GM19099 (cell line): ENCODE measurements around the gene KLRG1.

Experiments used
- POLR2A ChIP-seq: IDR thresholded peaks from 3 replicates; pipeline ENCODE4 v1.6.1; 2011; ENCODE audit warnings: low read depth; ENCODE audit not compliant: insufficient read length; ENCODE audit errors: extremely low read depth

Gene KLRG1

DNA sequence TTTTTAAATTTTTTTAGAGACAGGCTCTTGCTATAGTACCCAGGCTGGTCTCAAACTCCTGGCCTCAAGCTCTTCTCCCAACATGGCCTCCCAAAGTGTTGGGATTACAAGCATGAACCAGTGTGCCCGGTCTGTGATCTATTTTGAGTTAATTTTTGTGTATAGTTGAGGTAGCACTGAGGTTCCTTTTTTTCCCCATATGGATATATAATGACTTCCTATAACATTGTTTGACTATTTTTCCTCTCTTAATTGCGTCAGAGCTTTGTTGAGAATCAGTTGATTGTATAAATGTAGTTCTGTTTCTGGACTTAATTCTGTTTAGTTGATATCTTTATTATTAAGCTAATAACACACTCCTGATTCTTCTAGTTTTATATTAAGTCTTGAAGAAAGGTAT is 31.3 kb upstream of the KLRG1 start:
- no peak for TF ChIP-seq POLR2A

DNA sequence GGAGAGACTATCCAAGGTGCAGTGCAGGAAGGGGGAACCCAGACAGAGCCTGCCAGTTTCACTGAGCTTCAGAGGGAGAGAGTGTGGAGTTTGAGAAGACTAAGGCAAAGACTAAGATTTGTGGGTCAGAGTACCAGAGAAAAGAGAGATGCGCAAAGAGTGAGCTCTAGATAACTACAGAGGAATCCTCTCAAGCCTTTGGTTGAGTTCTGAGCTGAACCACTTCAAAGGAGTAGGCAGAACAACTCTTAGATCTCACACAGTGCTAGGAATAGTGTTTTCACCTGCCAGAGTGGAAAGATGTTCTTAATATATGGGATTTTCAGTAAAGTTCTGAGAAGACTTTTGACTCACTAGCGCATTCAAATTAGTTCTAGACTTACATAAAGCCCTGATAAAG is 29.2 kb upstream of the KLRG1 start:
- no peak for TF ChIP-seq POLR2A

DNA sequence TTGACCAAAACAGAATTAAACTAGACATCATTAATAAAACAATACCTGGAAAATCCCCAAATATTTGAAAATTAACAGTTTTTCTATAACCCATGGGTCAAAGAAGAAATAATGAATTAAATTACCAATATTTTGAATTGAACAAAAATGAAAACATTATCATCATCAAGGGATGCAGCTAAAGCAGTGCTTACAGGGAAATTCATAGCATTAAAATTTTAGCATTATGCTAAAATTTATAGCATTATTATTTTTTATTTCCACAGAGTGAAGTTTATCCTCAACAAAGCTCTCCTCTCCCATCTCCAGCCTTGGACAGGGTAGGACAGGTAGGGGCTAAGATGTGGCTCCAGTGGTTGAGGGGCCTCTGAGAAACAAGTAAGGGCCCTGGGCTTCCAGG is 20.6 kb upstream of the KLRG1 start:
- no peak for TF ChIP-seq POLR2A

DNA sequence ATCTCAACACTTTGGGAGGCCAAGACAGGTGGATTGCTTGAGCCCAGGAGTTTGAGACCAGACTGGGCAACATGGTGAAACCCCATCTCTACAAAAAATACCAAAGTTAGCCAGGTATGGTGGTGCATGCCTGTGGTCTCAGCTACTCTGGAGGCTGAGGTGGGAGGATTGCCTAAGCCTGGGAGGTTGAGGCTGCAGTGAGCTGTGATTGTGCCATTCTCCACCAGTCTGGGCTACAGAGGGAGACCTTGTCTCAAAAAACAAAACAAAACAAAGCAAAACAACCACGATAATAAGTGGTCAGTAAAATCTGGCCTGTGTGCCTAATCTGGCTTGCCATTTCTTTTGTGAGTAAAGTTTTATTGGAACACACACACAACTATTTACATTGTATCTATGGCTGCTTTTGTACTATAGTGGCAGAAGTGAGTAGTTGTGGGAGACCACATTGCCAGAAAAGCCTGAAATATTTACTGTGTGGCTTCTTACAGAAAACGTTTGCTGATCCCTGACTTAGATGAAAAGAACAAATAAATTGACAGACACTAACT is 19.4 kb upstream of the KLRG1 start:
- no peak for TF ChIP-seq POLR2A

DNA sequence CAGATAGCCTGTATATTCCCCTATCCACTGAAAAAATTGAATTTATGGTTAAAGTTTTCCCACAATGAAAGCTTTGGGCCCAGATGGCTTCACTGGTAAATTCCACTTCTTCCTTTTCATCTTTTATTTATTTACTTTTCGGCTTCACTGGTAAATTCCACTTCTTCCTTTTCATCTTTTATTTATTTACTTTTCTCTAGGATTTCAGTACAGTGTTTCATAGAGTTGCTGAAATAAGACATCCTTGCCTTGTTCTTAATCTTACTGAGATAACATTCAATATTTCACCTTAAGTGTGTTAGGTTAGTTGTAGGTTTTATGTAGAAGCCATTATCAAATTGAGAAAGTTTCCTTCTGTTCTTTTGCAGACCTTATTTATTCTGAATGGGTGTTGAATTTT is 18.9 kb upstream of the KLRG1 start:
- TF ChIP-seq POLR2A, result no peak

DNA sequence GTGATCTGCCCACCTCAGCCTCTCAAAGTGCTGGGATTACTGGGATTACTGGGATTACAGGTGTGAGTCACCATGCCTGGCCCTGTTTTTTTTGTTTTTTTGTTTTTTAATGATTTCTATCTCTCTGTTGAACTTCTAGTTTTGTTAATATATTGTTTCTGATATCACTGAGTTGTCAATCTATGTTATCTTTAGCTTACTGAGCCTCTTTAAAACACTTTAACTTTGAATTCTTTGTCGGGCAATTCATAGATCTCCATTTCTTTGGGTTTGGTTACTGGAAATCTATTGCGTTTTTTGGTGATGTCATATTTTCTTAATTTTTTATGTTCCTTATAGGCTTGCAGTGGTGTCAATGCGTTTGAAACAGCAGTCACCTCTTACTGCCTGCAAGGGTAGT is 9.2 kb upstream of the KLRG1 start:
- TF ChIP-seq POLR2A, result no peak

DNA sequence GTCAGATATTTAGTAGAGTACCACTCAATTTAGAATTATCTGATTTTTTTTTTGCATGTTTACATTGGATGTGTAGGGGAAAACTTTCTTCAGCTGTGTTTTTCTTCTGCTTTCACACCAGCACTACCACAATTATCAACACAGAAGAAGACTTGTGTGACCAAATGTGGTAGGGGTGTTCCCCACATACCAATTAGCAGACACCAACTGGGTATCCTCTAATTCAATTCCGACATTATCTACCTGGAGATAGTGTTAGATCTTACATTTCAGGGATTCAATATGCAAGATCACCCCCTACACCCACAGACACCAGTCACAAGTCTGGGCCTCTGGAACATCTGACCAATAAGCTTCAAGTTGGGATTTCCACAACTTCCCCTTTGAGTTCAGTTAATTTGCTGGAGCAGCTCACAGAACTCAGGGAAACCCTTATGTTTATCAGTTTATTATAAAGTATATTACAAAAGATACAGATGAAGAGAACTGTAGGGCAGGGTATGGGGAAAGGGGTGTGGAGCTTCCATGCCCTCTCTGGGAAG is 4.1 kb upstream of the KLRG1 start:
- TF ChIP-seq POLR2A, result no peak

DNA sequence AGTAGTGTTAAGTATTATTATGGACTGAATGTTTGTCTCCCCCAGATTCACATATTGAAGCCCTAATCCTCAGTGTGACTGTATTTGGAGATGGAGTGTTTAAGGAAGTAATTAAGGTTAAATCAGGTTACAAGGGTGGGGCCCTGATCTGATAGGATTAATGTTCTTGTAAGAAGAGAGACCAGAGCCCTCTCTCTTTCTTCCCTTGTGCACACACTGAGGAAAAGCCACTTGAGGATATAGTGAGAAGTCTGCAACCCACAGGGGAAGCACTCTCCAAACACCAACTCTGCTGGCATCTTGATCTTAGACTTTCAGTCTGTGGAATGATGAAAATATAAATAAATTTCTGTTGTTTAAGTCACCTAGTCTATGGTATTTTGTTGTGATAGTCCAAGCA is 2.2 kb upstream of the KLRG1 start:
- no peak for TF ChIP-seq POLR2A

DNA sequence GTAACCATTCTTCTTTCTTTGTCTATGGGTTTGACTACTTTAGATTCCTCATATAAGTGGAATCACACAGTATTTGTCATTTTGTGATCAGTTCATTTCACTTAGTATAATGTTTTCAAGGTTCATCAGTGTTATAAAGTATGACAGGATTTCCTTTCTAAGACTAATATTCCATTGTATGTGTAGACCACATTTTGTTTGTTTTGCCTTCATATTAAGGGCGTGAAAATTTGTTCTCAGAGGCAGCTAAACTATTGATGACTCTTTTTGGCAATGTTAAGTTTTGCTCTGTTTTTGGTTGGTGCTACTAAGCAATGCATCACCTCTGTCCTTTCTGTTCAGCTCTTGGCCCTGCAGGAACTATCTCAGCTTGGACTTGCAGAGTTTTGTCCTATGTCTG is 1.7 kb upstream of the KLRG1 start:
- TF ChIP-seq POLR2A, result no peak

DNA sequence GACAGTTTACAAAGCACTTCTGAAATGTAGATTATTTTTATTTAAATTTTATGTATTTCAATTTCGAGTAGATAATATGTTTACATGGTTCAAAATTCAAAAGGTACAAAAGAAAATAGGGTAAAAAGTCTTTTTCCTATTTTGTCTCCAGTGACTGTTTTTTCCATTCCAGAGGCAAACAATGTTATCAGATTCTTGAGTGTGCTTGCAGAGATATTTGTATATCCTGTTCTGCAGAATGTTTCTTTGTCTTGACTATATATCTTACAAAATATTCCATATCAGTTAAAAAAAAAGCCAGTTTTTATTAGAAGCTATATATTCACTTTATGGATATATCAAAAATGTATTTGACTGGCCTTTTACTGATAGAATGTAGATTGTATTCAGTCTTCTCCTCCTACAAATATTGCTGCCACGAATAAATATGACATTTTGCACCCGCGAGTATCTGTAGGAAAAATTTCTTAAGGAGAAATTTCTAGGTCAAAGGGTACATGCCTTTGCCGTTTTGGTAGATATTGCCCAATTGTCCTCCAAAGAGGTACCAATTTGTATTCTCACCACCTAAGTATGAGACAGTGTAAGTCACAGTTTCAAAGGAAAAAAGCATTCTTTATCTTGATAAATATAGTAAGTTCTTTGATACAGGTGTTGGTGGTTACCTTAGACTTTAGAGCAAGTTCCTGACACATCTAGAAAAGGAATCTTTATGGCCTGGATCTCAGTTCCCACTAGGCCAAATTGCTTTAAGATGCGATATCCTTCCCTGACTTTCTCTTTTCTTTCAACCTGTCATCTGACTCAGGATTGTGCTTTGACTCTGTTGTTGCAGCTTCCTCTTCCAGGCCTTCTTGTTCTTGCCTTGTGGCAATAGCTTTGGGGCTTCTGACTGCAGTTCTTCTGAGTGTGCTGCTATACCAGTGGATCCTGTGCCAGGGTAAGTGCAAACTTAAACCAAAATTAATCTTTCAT is 2.3 kb downstream of the KLRG1 start:
- TF ChIP-seq POLR2A, result no peak

DNA sequence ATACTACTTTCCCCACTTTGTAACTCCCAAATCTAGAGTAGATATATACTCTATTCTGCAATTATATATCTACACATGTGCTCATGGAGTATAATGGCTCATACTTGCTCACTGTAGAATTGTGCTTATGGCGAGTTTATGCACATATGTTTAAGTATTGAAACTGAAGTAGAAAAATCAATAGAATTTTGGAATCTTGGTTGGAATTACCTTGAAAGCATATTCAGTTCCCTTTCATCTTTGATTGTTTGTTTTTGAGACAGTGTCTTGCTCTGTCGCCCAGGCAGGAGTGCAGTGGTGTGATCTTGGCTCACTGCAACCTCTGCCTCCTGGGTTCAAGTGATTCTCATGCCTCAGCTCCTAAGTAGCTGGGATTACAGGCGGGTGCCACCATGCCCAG is 4.5 kb downstream of the KLRG1 start:
- no peak for TF ChIP-seq POLR2A

DNA sequence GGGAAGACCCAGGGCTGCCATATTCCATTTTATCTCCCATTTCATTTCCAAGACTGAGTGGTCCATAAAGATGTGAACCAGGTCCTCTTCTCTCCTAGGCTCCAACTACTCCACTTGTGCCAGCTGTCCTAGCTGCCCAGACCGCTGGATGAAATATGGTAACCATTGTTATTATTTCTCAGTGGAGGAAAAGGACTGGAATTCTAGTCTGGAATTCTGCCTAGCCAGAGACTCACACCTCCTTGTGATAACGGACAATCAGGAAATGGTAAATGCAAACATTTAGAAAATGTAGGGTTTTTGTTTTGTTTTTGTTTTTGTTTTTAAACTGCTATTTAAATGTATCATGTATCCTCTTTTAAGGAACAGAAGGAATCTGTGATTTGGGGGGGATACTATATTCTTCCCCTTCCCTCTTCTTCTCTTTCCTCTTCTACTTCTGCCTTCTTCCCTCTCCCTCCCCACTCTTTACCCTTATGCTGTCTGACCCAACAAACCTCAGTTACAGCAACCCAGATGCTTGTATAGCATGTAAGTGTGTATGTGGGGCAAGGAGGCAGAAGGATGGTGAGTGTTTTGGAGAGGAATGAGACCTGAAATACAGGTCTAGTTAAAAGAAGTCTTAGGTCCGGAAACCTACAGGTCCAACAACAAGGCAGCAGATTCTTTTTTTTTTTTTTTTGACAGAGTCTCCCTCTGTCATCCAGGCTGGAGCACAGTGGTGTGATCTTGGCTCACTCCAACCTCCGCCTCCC is 5.9 kb downstream of the KLRG1 start:
- no peak for TF ChIP-seq POLR2A

DNA sequence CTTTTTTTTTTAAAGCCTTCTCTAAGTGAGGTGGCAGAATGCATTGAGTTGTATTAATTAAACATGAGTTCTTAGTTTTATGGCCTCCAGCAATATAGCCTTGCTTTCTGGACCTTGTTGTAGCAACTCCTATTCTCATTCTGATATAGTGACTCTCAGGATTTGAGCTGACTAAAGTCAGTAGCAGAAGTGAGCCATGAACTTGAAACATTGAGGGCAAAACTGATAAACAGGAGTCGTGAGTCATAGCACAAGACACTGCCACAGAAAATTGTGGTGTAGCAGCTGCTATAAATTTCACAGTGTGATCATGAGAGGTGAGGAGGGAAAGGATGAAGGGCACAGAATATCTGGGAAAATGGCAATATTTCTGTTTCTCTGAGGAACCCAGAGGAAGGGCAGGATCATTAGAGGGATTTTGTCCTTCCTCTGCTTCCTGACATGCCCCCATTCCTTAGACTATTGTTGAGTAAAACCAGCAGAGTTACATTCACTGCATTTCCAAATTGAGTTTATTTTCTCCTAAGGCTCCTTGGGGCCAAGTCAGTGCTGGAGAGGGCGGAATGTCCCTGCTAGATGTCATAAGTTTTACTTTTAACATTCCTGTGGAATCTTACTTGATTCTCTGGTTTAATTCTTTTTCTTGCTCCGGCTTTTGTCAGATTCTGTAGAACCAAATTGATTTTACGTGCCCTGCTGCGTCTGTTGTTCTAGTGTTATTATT is 7.5 kb downstream of the KLRG1 start:
- no peak for TF ChIP-seq POLR2A

DNA sequence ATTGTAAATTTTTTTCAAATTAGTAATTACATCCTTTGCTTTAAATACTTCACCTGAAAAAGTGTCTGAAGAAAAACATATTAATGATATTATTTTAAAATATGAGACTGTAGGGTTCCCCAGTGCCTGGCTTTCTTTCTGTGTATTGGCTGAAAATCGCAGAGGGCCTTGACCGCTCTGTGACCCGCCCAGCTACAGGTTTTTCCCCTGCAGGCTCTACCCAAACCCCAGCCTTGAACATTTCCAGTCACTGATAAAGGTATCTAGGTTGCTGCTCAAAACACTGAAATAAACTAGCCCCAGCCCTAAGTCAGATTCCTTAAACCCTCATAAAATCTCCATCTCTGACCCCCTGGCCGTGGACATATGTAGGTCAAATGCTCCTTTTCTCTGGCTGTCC is 11.9 kb downstream of the KLRG1 start:
- TF ChIP-seq POLR2A, result no peak

DNA sequence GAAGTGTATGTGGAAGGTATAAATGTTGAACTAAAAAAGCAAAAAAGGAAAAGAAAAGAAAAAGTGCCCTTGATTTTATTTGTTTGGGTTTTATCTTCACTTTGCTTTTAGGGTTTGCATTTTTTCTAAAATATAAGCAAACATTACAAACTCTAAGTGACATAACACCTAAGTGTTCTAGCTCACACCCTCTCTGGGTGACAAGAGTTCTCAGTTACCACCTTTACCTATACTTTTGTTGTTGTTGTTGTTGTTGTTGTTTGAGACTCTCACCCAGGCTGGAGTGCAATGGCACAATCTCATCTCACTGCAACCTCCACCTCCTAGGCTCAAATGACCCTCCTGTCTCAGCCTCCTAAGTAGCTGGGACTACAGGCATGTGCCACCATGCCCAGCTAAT is 13.0 kb downstream of the KLRG1 start:
- TF ChIP-seq POLR2A, result no peak
